ENCODE measurements around the gene ADGRL3. TPM values are rescaled to one million over a fixed set of nuclear protein-coding genes. Genes with fewer than 3 reads are reported as not detected.
"Not testable (repeated sequence)": the region's sequence is repeated elsewhere in the genome, so short reads cannot be mapped to it uniquely, and the experiment has no call there.

The ADGRL3 gene
- total and polyA plus RNA-seq, 4 donors = 0.07 to 1.7 (median 0.82) TPM

GRCh38 chr4:61380865-61381264 is 180.7 kb downstream of the ADGRL3 start:
- H3K27ac ChIP-seq (ENCODE audit: low read depth in 1 of 2, low read length in 2 of 2) = no peak overlapping the region
- DNase-seq (ENCODE audit: low spot score) = no peak
- WGBS = 55% methylated on average over 2 of the region's 2 CpGs
- no peaks in the 10 kb centered on the region for H3K27me3 ChIP-seq (ENCODE audit: control insufficient read depth in 4 of 4, insufficient read depth in 4 of 4, low read length in 3 of 4)
- TF ChIP-seq FOXA2 (IDR thresholded peaks at IDR 0.05) (no peak), MAX (IDR thresholded peaks at IDR 0.05) (no peak)
- no peak overlapping the region for H3K4me3 ChIP-seq (ENCODE audit: low read depth in 1 of 3, low read length in 3 of 3)
- H3K9me3 ChIP-seq (ENCODE audit: control insufficient read depth in 4 of 4, low read length in 3 of 4) = no peaks in the 10 kb centered on the region
- no peaks in the 10 kb centered on the region for H3K4me1 ChIP-seq (ENCODE audit: control insufficient read depth in 4 of 4, insufficient read depth in 4 of 4, low read length in 3 of 4)
- no peaks in the 10 kb centered on the region for H3K36me3 ChIP-seq (ENCODE audit: control insufficient read depth in 4 of 4, insufficient read depth in 3 of 4, low read depth in 1 of 4, low read length in 3 of 4)
- no peak overlapping the region for H3K9ac ChIP-seq (ENCODE audit: low read depth in 1 of 2, low read length in 2 of 2)

- TF ChIP-seq RAD21 (IDR thresholded peaks at IDR 0.05) = no peak
- no peak for TF ChIP-seq HNF4A (conservative IDR thresholded peaks at IDR 0.05)
- TF ChIP-seq NR2F2 (IDR thresholded peaks at IDR 0.05) = no peak
- TF ChIP-seq FOXA1 (IDR thresholded peaks at IDR 0.05) = no peak
- TF ChIP-seq ATF3 (IDR thresholded peaks at IDR 0.05) = no peak
- no peak for TF ChIP-seq ZBTB33 (IDR thresholded peaks at IDR 0.05)
- Histone ChIP-seq H3K4me3 (ENCODE audit: low read depth in 1 of 3, low read length in 3 of 3) (no peak overlapping the region), H3K36me3 (ENCODE audit: control insufficient read depth in 4 of 4, insufficient read depth in 3 of 4, low read depth in 1 of 4, low read length in 3 of 4) (no peaks in the 10 kb centered on the region), H3K27ac (ENCODE audit: low read depth in 1 of 2, low read length in 2 of 2) (no peak overlapping the region), H3K9ac (ENCODE audit: low read depth in 1 of 2, low read length in 2 of 2) (no peak overlapping the region), H3K9me3 (ENCODE audit: control insufficient read depth in 4 of 4, low read length in 3 of 4) (peaks cover 0 to 2% (median 0%) of the 10 kb centered on the region in 4 donors), H3K27me3 (ENCODE audit: control insufficient read depth in 4 of 4, insufficient read depth in 4 of 4, low read length in 3 of 4) (no peaks in the 10 kb centered on the region), H3K4me1 (ENCODE audit: control insufficient read depth in 4 of 4, insufficient read depth in 4 of 4, low read length in 3 of 4) (no peaks in the 10 kb centered on the region)
- no peak for DNase-seq (ENCODE audit: low spot score)
- 66% methylated on average over 4 of the region's 4 CpGs for WGBS
These were observed 185.1 kb downstream of the ADGRL3 start for GRCh38 chr4:61385256-61385655.

GRCh38 chr4:61387372-61387771 is 187.2 kb downstream of the ADGRL3 start:
- WGBS = 67% methylated on average over 7 of the region's 7 CpGs
- H3K9me3 ChIP-seq (ENCODE audit: control insufficient read depth in 4 of 4, low read length in 3 of 4); H3K4me3 ChIP-seq (ENCODE audit: low read depth in 1 of 3, low read length in 3 of 3); H3K27ac ChIP-seq (ENCODE audit: low read depth in 1 of 2, low read length in 2 of 2); H3K27me3 ChIP-seq (ENCODE audit: control insufficient read depth in 4 of 4, insufficient read depth in 4 of 4, low read length in 3 of 4); DNase-seq (ENCODE audit: low spot score); H3K36me3 ChIP-seq (ENCODE audit: control insufficient read depth in 4 of 4, insufficient read depth in 3 of 4, low read depth in 1 of 4, low read length in 3 of 4); H3K4me1 ChIP-seq (ENCODE audit: control insufficient read depth in 4 of 4, insufficient read depth in 4 of 4, low read length in 3 of 4); H3K9ac ChIP-seq (ENCODE audit: low read depth in 1 of 2, low read length in 2 of 2): not testable (repeated sequence)

GRCh38 chr4:61389640-61390039 is 189.5 kb downstream of the ADGRL3 start:
- no peak for DNase-seq (ENCODE audit: low spot score)
- H3K9me3 ChIP-seq (ENCODE audit: control insufficient read depth in 4 of 4, low read length in 3 of 4) = peaks cover 0 to 2% (median 0%) of the 10 kb centered on the region in 4 donors
- no peaks in the 10 kb centered on the region for H3K36me3 ChIP-seq (ENCODE audit: control insufficient read depth in 4 of 4, insufficient read depth in 3 of 4, low read depth in 1 of 4, low read length in 3 of 4)
- H3K27ac ChIP-seq (ENCODE audit: low read depth in 1 of 2, low read length in 2 of 2) = no peak overlapping the region
- no peaks in the 10 kb centered on the region for H3K4me1 ChIP-seq (ENCODE audit: control insufficient read depth in 4 of 4, insufficient read depth in 4 of 4, low read length in 3 of 4)
- 47% methylated on average over 2 of the region's 2 CpGs for WGBS
- H3K4me3 ChIP-seq (ENCODE audit: low read depth in 1 of 3, low read length in 3 of 3) = no peak overlapping the region
- TF ChIP-seq CTCF (IDR thresholded peaks at IDR 0.05; ENCODE audit: low read depth, low read length, missing input control) (no peak), EGR1 (IDR thresholded peaks at IDR 0.05; ENCODE audit: low read depth in 2 of 2) (no peak)
- no peaks in the 10 kb centered on the region for H3K27me3 ChIP-seq (ENCODE audit: control insufficient read depth in 4 of 4, insufficient read depth in 4 of 4, low read length in 3 of 4)
- no peak overlapping the region for H3K9ac ChIP-seq (ENCODE audit: low read depth in 1 of 2, low read length in 2 of 2)

All from liver (tissue), 9 donors.